HG03064 (cell line): Measurements from ENCODE around the gene VWF.
A peak's percentile ranks its signal among the peaks of the same experiment; 100 is the strongest.
"Not testable (repeated sequence)": the region's sequence is repeated elsewhere in the genome, so short reads cannot be mapped to it uniquely, and the experiment has no call there.

Experiments used
- ATAC-seq: cut with Tn5 transposase; IDR thresholded peaks from one replicate; pipeline ENCODE4 v1.9.1; 2021; ENCODE audit warnings: low read depth; ENCODE audit not compliant: unreplicated experiment

VWF gene

DNA sequence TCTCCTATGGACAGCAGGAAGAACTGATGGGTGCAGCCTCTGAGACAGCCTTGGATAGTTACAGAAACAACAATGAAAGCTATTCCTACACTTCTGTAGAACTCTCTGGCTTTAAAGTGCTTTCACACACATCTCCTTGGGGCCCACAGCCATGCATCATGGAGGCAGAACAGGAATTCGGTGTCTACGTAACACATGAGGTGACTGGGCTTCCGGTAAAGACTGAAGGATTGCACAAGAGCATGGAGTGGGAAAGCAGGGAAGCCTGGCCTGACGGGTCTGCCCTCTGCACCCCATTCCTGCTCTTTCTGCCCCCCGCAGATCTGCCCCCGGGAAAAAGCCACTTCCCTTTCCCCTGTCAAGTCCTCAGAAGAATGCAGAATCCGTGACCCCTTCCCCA, 82.6 kb downstream of the VWF start:
- ATAC-seq: no peak

DNA sequence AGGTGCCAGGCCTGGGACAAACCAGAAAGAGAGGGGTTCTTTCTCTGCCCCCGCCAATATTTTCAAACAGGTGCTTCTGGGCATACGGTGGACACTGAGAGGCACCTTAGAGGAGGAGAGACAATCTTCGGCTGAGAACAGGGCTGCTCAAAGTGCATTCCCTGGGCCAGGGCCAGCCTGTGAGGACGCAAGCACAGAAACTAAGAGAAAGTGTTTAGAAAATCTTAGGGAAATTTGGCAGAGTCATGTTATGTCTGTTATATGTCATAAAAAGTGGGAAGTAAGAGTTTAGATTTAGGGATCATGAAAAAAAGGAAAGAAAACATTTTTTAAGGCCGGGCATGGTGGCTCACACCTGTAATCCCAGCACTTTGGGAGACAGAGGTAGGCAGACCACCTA, 83.7 kb downstream of the VWF start:
- no peak for ATAC-seq

DNA sequence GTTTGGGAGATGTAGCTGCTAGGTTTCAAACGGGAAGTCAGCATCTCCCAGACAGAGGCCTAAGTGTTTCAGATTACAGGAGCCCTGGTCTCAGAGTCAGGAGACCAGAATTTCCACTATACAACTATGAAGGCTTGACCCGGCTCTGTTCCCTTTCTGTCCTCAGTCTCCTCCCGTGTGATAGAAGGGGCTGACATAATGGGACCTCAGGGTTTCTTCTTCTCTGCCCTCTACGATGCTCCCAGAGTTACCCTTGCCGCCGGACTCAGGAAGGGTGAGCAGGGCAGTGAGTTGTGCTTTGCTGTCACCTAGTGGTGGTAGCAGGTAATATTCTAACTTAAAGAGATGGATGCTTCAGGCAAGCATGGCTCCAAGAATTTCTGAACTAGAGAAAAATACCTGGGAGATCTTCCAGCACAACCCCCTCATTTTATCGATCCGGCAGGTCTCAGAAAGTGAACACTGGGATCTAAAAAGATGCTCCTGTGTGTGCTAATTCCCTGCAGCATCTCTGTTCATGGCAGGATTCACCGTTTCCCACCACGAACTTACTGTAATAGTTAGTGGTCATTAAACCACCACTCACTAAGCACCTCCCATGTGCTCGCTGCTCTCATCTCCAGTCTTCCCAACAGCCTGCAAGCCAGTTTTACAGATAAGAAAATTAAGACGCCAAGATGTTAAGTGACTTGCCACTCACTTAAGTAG, 84.4 kb downstream of the VWF start:
- ATAC-seq: peak; percentile 65

DNA sequence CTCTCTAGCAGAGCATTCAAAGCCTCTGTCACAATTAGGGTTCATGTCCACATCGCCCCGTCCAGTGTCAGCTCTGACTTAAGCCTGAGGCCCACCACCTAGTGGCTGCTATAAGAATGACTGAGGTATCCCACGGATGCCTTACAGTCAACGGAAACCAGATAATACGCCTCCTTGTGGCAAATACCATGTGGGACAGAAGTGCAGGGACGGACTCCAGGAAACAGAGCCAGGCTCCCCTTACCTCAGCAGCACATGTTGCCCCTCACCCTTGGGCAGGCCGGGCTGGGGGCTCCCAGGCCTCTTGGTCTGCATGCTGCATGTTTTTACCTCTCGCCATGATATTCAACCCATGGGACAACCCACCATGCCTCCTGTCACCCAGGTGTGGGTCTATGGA, 86.3 kb downstream of the VWF start:
- no peak for ATAC-seq

DNA sequence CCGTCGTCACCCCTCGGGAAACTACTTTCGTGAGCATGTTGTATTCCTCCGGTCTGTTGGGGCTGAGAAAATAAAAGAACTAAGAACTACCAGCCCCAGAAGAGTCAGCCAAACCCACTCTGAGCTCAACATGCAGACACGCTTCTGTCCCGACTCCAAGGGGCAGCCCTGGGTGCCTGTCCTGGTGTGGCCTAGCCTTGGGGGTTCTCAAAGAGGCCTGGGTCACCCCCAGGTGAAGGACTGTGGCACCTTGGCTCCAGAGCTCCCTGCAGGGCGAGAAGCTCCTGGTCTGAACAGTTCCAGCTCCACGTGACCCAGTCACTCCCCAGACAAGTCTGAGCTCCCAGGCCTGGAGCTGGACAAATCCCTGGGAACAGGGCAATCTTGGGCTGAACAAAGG, 87.0 kb downstream of the VWF start:
- ATAC-seq: no peak

DNA sequence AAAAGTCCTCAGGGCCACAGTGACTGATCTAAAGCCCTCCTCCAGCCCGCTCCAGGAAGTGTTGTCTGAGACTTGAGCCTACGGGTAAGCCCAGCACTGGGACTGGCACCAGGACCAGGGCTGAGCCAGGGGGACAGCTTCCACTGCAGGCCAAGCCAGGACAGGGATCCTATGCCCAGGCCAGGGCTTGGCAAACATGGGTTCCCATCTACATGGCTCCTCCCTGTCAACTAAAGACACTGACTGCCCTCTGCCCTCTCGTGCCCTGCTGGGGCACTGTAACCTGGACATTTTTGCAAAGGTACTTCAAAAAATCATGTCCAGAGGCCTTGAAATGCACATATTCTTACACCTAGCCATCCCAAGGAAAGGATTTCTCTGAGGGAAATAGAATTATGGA, 88.0 kb downstream of the VWF start:
- ATAC-seq: no peak

DNA sequence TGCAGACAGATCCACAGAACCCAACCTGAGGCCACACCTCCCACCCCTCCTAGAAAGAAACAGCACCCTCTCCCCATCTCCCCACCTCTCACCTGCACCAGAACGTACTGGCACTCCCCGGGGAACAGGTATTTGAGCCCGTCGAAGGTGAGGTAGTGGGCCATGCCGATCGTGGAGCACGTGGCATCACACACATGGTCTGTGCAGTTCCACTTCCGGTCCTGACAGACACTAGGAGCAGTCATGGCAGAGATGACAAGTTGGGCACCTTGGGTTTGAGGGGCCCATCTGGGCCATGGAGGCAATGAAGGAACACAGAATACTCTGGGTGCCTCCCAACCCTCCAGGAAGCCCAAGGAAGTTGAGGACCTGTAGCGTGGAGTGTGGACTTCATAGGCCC, 89.9 kb downstream of the VWF start:
- no peak for ATAC-seq

DNA sequence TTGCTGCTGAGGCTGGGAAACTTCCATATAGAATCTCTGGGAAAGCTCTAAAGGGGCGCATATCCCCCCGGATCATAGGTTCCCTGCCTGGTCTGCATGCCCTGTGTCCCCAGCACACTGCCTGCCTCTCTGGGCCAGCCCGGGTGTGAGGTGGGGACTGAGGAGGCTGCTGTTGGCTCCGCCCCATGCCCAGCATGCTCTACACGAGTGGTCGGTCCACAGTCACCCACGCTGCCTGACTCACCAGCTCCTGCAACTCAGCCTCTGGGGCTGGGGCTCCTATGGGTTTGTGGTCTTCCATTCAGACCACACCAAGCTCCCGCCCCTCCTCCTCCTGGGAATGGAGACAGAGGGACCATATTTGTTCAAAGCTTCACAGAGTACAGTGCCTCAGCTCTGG, 90.9 kb downstream of the VWF start:
- no peak for ATAC-seq

DNA sequence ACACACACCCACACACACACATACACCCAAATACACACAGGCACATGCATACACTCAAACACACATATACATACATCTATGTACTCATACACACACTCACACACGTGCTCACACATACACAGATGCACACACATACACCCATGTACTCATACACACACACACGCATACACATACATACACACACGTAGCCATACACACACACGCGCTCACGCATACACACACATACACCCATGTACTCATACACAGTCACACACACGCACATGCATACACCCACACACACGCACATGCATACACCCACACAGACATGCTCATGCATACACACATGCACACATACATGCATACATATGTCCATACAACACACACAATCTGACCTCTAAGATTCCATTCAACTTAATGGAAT, 91.7 kb downstream of the VWF start:
- ATAC-seq: no peak

DNA sequence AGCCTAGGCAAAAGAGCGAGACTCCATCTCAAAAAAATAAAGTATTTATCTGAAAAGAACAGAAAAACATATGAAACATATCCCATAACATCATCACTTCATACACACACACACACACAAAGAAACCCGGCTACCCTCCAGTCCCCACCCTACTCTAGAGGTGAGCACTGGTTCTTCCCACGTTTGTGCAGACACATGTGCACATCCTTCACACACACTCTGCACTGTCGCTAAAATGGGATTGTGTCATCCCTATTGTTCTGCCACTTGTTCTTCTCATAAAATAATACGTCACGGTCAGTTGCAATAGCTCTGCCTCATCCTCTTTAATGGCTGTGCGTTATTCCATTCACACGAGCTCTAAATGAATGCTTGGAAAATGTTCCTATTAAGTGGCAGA, 93.5 kb downstream of the VWF start:
- ATAC-seq: no peak

DNA sequence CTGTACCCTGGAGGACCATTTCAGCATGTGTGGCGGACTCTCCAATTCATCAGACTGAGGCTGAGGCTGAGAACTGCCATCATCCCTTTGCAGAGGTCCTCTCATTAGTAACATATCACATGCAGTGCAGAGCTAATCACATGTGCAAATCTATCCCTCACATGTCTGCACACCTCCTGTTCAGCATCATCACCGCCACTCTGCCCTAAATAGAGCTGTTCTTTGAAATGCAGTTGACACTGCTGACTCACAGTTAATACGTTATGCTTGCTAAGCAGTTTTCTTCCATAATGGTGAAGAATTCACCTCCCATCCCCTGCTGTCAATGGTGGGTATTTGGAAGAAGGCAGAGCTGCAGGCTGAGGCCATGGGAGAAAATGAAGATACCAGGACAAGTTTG, 94.4 kb downstream of the VWF start:
- ATAC-seq: no peak

DNA sequence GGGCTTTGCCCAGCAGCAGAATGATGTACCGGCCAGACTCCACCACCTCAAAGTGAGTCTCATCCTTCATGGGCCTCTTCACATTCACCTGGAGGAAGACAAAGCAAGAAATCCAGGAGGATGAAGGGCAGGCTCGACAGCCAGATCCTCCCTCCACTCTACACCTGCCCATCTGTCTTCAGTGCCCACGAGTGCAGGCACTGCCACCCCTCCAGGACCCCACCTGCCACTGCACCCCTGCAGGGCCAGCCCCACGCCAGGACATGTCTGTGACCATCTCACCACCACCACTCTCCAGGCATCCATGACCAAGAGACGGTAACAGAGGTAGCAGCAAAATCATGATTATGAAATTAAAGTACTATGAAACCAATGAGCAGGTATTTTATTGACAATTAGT, 95.1 kb downstream of the VWF start:
- no peak for ATAC-seq

DNA sequence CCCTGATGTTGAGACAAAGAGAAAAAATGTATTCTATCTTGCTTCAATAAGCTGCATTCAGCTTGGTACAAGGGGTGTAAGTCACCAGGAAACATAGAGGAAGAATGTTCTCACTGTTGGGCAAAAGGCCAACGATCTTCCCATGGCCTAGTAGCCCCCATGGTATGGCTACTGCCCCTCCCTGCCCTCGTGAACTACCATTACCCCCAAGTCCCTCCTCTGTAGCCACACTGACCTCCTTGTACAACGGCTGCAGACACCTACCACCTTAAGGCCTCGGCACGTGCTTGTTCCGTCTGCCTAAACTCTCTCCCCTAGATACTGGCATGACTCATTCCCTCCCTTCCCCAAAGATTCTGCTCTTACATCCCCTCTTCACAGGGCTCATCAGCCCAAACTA, 97.5 kb downstream of the VWF start:
- ATAC-seq: no peak

DNA sequence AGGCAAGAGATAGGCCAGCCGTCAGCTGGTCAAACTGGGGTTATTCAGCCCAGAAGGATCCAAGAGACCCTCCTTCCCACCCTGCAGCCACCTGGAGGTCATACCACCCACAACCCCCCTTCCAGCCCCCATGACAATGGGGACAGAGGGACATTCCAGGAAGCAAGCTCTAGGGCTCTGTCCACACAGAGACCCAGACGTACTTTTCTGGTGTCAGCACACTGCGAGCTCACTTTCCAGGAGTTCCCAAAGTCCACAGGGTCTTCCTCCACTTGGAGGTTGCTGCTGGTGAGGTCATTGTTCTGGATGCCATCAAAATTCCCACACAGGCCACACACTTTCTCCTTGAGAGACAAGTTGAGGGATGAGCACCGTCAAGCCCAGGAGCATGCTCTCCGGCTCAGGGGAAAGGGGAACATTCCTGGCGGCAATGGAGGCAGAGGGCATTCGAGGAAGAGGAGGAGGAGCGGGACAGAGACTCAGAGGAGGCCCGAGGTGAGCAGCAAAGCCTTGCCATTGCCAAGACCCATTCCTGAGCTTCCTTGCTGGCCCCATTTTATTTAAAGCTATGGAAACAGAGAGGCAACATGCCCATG, 98.7 kb downstream of the VWF start:
- ATAC-seq: not testable (repeated sequence)

DNA sequence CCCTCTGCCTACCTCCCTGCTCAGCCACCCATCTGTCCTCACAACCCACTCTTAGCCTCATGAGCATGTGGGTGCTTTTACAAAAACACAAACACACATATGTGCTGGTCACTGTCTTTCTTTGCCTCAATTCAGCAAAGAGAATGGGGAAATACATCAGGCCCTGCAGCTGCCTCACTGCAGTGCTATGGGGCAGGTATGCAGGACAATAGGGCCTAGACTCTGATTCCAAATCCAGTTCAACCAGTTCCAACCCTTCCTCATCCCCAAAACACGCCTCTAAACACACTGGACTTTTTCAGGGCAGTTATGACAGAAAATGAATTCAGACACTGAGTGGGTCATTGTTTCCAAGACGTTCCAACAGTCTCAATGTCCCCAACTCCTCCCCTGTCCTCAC, 100.4 kb downstream of the VWF start:
- not testable (repeated sequence) for ATAC-seq

DNA sequence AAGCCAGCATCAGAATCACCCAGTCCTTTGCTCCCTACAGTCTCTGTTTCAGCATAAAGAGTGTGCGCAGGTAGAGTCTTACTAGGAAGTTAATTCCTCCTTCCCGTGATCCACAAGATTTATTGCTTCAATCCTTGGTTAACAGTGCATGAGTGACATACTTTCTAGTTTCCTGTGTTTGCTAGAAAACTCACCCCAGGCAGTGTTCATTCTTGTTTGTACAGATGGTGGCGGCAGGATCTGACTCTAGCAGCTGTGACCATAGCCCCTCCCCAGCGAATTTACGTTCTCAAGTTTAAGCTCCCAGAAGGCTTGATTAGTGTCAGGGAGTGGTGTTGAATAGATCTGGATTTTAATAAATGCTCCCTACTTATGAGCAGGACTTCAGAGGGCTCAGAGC, 103.5 kb downstream of the VWF start:
- ATAC-seq: no peak

DNA sequence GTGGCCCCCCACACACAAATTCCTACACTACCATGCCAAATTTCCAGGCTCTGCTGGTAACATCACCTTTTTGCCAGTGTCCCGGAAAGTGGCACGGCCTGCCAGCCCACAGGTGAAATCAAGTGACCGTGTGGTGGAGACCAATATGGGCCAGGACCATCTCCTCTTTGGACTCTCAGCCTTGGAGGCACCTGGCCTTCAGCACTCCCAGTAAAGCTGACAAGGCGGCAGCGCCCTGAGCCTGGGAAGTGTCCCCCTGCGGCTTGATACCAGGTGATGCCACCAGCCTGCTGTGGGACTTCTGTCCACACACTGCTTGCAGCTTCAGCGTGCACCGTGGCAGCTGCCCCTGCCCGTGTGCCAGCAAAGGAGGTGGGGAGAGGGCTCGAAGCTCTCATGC, 104.0 kb downstream of the VWF start:
- ATAC-seq: not testable (repeated sequence)

DNA sequence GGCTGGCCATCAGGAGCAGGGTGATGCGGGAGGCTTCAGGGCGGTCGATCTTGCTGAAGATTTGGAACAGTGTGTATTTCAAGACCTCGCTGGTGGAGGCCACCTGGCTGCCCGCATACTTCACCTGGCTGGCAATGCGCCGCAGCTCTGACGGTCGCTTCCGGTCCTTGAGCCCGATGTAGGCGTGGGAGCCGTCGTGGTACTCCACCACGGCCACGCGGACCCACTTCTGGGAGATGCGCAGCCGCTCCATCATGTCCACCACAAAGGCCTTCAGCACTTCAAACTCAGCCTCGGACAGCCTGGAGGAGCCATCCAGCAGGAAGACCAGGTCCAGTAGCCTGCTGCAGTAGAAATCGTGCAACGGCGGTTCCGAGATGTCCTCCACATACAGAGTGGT, 105.2 kb downstream of the VWF start:
- ATAC-seq: not testable (repeated sequence)

DNA sequence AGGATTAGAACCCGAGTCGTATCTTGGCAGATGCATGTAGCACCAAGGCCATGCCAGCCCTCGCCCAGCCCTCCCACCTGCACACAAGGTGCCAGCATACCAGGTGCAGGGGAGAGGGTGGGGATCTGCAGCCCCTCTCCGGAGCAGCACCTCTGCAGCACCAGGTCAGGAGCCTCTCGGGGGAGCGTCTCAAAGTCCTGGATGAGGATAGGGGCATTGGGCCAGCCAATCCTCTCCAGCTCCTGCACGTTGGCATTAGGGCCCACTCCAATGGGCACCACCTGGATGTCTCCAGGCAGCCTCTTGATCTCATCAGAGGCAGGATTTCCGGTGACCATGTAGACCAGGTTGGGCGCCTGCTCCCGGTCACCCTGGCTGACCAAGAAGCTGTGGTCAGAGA, 106.2 kb downstream of the VWF start:
- ATAC-seq: no peak

DNA sequence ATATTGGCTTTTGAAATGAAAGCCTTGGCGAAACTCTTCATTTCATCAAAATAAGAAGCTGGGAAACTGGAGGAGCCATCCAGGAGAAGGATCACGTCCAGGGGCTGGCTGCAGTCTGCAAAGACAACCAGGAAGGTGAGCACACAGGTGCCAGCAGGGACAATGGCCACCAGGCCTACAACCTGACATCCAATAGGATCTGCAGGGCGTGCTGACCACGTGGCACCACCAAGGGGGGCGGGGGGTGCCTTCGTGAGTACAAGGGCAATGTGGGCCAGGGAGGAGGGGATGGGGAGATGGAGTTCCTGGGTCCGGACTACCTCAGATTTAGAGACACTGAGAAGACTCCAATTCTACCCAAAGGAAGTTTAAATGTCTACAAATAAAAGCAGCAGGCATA, 107.7 kb downstream of the VWF start:
- ATAC-seq: no peak

DNA sequence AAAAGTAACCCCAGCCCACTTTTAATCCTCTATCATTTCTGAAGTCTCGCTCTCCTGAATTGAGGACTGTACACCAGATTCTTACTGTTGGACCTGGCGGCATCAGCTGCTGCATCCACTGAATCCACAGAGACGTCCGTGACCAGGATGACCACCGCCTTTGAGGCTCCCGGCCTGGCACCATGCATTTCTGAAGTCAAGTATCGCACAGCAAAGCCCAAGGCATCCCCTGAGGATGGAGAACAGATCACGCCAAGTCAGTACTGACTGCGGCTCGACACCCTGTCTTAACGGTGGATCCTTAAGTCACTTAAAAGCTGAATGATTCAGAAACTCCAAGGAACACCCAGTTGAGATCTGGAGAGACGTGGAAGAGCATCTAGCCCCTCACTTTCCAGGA, 108.5 kb downstream of the VWF start:
- not testable (repeated sequence) for ATAC-seq

DNA sequence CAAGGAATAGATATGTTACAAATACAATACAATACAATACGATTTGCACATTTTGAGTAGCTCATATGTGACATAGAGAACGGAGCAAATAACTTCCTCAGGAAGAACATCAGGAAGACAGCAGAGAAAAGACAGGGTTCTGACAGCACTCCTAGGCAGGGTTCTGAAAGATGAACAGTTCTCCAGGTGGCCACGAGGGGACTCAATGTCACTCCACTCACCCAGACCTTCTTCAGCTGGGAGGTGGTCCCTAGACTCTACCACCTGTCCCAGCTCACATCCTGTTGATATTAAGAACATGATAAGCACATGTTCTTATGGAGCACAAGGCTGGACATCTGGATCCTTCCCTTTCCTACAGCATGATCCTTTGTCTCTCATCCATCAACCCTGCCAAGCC, 109.2 kb downstream of the VWF start:
- not testable (repeated sequence) for ATAC-seq
